Cardiac muscle cell (in vitro differentiated cells and primary cell): ENCODE data around the gene ERLEC1. TPM values are rescaled to one million over a fixed set of nuclear protein-coding genes. Genes with fewer than 3 reads are reported as not detected.
"Not testable (repeated sequence)": the region's sequence is repeated elsewhere in the genome, so short reads cannot be mapped to it uniquely, and the experiment has no call there.

Experiments used
- DNase-seq, 2 donors: peaks; one replicate each; pipeline versions ENCODE4 v3.0.0 to v3.0.0-alpha.2; 2010 to 2017; ENCODE audit warnings: low read depth in 1 of 2, low spot score in 1 of 2
- H3K27ac ChIP-seq: fragments of 200-600 bp; sonication (generic); 2 replicates; pipeline ENCODE4 v1.5.1; 2016
- H3K27me3 ChIP-seq: fragments of 200-600 bp; sonication (generic); 2 replicates; pipeline ENCODE4 v1.6.0; 2016; ENCODE audit warnings: control low read depth
- H3K36me3 ChIP-seq: fragments of 200-600 bp; sonication (generic); 2 replicates; pipeline ENCODE4 v1.5.1; 2016; ENCODE audit warnings: control low read depth
- H3K4me1 ChIP-seq: fragments of 200-600 bp; sonication (generic); 2 replicates; pipeline ENCODE4 v1.8.1; 2017; ENCODE audit warnings: low read depth, mild to moderate bottlenecking, mixed run types
- H3K4me3 ChIP-seq: fragments of 200-600 bp; sonication (generic); 2 replicates; pipeline ENCODE4 v1.5.1; 2016; ENCODE audit warnings: mild to moderate bottlenecking
- H3K9me3 ChIP-seq: fragments of 200-600 bp; sonication (generic); 2 replicates; pipeline ENCODE4 v1.5.1; 2017; ENCODE audit warnings: low read depth, mild to moderate bottlenecking, control low read depth
- polyA plus RNA-seq: library from polyadenylated mRNA; unstranded; fragments of >200 nt; fragmentation: Nextera tagmentation; extraction: Ambion mirVana; gene quantifications from 2 replicates; pipeline ENCODE4 v1.2.1, GENCODE V29; 2016
- total RNA-seq: library from RNA; depleted of rRNA; stranded (reverse); fragments of >200 nt; gene quantifications from 2 replicates; pipeline ENCODE4 v1.2.3, GENCODE V29; 2016
- TF ChIP-seq, protein P1 (sequence below): IDR thresholded peaks from 2 replicates; pipeline ENCODE4 v1.5.1; 2012; ENCODE audit warnings: low read depth, mild to moderate bottlenecking, low read length

ERLEC1 gene
- total and polyA plus RNA-seq, 2 experiments from 2014 or later: 50.1 to 50.8 TPM

DNA sequence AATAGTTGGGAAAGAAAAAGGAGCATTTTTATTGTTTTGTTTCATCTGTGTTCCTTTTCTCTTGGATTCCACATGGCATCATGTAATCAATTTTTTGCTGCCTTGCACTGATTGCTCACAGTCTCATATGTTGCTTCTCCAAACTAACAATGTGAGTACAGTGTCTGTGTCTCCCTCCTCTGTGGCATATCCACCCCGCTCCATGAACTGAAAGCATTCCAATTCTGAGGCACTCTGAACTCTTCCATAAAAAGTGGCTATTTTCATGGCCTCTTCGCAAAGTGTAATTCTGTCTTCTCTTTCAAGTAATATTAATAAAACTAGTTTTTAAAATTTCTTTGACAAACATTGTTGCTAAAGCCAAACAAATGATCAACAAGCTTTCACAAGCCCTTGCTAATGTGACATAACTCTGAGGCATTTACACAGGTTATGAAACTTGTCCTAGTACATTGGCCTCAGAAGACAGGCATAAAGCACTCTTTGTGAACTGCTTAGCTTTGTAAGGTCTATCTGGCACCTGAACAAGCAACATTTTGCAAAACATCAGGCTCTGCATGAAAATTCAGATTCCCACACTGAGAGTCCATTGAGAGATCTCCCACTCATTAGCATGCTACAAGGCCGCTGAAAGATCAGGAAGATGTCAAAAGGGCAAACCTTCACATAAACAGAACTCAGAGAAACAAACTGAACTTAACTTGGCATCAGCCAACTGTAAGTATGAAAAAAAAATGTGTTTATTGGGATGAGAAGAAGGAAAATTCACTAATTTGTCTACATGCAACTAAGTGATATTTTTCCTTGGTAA is 39.9 kb downstream of the ERLEC1 start:
- H3K9me3 ChIP-seq: no peaks in the 10 kb centered on the region
- H3K27me3 ChIP-seq: no peaks in the 10 kb centered on the region
- no peak overlapping the region for H3K4me3 ChIP-seq
- no peaks in the 10 kb centered on the region for H3K36me3 ChIP-seq
- H3K27ac ChIP-seq: peak overlapping the region; percentile 48
- DNase-seq: peak in 1 of 2 donors; percentile 48
- no peaks in the 10 kb centered on the region for H3K4me1 ChIP-seq
- TF ChIP-seq, protein P1, sequence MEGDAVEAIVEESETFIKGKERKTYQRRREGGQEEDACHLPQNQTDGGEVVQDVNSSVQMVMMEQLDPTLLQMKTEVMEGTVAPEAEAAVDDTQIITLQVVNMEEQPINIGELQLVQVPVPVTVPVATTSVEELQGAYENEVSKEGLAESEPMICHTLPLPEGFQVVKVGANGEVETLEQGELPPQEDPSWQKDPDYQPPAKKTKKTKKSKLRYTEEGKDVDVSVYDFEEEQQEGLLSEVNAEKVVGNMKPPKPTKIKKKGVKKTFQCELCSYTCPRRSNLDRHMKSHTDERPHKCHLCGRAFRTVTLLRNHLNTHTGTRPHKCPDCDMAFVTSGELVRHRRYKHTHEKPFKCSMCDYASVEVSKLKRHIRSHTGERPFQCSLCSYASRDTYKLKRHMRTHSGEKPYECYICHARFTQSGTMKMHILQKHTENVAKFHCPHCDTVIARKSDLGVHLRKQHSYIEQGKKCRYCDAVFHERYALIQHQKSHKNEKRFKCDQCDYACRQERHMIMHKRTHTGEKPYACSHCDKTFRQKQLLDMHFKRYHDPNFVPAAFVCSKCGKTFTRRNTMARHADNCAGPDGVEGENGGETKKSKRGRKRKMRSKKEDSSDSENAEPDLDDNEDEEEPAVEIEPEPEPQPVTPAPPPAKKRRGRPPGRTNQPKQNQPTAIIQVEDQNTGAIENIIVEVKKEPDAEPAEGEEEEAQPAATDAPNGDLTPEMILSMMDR: no peak

DNA sequence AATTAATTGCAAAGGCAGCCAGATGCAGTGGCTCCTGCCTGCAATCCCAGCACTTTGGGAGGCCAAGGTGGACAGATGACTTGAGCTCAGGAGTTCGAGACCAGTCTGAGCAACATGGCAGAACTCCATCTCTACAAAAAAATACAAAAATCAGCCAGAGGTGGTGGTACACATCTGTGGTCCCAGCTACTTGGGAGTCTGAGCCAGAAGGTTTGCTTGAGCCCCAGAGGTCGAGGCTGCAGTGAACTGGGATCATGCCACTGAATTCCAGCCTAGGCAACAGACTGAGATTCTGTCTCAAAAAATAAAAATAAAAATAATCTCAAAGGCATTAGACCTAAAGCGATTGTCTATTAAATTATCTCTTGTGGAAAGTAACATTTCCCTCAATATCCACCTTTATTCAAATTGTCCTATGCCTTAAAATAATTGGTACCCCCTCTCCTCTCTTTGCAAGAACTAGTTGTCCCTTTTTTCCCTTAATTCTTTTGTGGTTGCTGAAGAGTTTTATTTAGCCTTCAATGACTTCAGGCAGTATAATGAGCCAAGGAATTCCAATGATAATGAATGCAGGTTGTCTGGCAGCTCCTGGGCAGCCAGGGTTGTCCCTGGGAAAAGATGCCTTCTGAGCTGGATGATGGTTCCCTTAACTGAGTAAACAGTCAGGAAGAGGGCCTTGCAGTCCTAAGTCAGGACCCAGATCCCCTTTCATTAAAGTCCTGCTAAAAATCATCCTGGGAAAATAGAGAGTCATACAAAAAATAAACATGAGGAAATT is 40.7 kb downstream of the ERLEC1 start:
- no peaks in the 10 kb centered on the region for H3K27me3 ChIP-seq
- no peaks in the 10 kb centered on the region for H3K36me3 ChIP-seq
- TF ChIP-seq, protein P1: no peak
- no peaks in the 10 kb centered on the region for H3K9me3 ChIP-seq
- H3K4me1 ChIP-seq: no peaks in the 10 kb centered on the region
- no peak overlapping the region for H3K4me3 ChIP-seq
- DNase-seq: no peak
- H3K27ac ChIP-seq: no peak overlapping the region

DNA sequence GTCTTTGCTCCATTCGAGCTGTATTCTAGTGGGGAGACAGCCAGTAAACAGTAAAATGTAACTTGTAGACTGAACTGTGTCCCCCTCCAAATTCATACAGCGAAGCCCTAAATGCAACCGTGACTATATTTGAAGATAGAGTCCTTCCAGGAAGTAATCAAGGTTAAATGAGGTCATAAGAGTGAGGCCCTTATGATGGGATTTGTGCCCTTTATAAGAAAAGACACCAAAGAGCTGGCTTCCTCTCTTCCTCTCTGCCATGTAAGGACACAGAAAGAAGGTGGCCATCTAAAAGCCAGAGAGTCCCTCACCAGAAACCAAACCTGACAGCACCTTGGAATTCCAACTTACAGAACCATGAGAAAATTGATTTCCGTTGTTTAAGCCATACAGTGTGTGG is 41.5 kb downstream of the ERLEC1 start:
- Histone ChIP-seq H3K4me3 (no peak overlapping the region), H3K36me3 (no peaks in the 10 kb centered on the region), H3K27ac (no peak overlapping the region), H3K4me1 (no peaks in the 10 kb centered on the region), H3K27me3 (no peaks in the 10 kb centered on the region), H3K9me3 (no peaks in the 10 kb centered on the region)
- TF ChIP-seq, protein P1: no peak
- no peak for DNase-seq

DNA sequence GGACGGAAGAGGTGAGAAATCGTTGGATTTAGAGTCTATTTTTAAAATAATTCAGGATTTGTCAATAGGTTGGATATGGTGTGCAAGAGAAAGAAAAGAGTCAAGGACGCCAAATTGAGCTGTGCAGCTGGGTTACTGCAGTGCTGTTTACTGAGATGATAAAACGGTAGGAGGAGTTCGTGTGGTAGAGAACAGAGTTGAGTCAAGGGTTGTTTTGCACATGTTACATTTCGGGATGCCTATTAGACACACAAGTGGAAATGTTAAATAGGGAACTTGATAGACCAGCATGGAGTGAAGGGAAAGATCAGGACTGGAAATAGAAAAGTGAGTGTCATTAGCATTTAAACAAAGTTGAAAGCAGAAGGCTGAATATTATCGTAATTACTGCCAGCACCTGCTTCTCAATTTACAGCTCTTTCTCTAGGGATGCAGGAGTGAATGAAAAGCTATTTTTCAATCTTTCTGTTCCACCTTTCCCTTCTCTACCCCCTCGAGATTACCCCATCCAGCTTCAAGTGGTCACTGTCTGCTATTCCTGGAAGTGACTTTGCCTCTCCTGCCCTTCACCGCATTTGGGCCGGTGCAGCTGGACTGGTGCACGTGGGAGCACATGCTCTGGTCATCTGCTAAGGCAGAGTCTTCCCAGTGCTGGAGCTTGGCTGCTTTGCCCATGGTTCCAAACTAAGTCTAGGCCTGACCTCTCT is 42.6 kb downstream of the ERLEC1 start:
- no peak overlapping the region for H3K27ac ChIP-seq
- H3K4me3 ChIP-seq: no peak overlapping the region
- TF ChIP-seq, protein P1: no peak

DNA sequence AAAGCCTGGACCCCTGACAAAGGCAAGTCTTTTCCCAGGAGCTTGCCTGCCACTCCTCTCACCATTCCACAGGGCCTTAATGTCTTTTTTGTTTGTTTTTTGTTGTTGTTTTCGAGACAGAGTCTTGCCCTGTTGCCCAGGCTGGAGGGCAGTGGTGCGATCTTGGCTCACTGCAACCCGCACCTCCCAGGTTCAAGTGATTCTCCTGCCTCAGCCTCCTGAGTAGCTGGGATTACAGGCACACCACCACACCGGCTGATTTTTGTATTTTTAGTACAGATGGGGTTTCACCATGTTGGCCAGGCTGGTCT is 43.1 kb downstream of the ERLEC1 start:
- not testable (repeated sequence) for H3K36me3 ChIP-seq, DNase-seq, H3K27ac ChIP-seq, H3K4me1 ChIP-seq, H3K4me3 ChIP-seq, H3K9me3 ChIP-seq, H3K27me3 ChIP-seq

More for the DNA sequence above, 42.6 kb downstream of the ERLEC1 start:
- DNase-seq: no peak
- Histone ChIP-seq H3K4me1 (no peaks in the 10 kb centered on the region), H3K27me3 (no peaks in the 10 kb centered on the region), H3K36me3 (no peaks in the 10 kb centered on the region), H3K9me3 (no peaks in the 10 kb centered on the region)

DNA sequence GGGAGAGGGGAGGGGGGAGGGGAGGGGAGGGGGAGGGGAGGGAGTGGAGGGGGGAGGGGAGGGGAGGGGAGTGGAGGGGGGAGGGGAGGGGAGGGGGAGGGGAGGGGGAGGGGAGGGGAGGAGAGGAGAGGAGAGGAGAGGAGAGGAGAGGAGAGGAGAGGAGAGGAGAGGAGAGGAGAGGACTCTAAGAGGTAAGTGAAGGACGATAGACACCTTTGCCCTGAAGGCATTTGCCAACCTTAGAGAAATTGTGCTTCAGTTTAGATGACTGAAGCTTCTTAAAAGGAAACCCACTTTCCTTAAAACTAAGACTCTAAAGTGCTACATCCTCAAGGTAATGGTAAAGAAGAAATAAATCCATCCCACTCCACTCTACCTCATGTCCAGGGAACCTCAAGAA is 53.7 kb downstream of the ERLEC1 start:
- H3K9me3 ChIP-seq: no peaks in the 10 kb centered on the region
- no peak overlapping the region for H3K4me3 ChIP-seq
- no peaks in the 10 kb centered on the region for H3K27me3 ChIP-seq
- no peaks in the 10 kb centered on the region for H3K36me3 ChIP-seq
- no peak overlapping the region for H3K27ac ChIP-seq
- H3K4me1 ChIP-seq: no peaks in the 10 kb centered on the region
- DNase-seq: no peak
- TF ChIP-seq, protein P1: no peak

DNA sequence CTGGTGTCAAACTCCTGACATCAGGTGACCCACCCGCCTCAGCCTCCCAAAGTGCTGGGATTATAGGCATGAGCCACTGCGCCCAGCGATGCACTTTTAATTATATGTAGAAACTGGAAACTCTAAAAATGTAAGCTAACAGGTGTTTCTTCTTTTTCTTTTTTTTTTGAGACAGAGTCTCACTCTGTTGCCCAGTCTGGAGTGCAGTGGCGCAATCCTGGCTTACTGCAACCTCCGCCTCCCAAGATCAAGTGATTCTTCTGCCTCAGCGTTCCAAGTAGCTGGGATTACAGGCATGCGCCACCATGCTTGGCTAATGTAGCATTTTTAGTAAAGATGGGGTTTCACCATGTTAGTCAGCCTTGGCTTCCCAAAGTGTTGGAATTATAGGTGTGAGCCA is 54.8 kb downstream of the ERLEC1 start:
- not testable (repeated sequence) for H3K4me3 ChIP-seq, H3K27ac ChIP-seq

More for the DNA sequence above, 54.8 kb downstream of the ERLEC1 start:
- H3K9me3 ChIP-seq, H3K27me3 ChIP-seq, DNase-seq, H3K36me3 ChIP-seq, H3K4me1 ChIP-seq: not testable (repeated sequence)
